ENCODE results near the gene FYCO1. TPM values are rescaled to one million over a fixed set of nuclear protein-coding genes. Genes with fewer than 3 reads are reported as not detected.

The FYCO1 gene
- total RNA-seq, 2 experiments from 2014 or later = 14.1 to 14.5 TPM

DNA sequence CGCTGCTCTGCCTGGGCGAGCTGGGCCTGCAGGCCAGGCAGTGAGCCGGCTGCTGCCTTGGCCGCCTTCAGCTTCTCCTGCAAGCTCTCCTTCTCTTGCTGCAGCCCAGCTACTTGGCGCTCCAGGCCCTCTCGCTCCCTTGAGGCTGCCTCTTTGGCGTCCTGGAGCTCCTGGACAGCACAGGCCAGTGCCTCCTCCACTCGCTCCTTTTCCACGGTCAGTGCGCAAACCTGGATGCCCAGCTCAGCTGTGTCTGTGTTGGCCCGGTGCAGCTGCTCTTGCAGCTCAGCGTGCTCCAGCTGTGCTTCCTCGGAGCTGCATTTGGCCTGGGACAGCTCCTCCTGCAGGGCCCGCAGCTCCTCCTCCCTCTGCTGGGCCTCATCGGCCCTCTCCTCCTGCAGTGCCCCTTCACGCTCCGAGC, 29.2 kb downstream of the FYCO1 start:
- H3K9me3 Mint-ChIP-seq = no peaks in the 10 kb centered on the region
- TF ChIP-seq, protein P1, sequence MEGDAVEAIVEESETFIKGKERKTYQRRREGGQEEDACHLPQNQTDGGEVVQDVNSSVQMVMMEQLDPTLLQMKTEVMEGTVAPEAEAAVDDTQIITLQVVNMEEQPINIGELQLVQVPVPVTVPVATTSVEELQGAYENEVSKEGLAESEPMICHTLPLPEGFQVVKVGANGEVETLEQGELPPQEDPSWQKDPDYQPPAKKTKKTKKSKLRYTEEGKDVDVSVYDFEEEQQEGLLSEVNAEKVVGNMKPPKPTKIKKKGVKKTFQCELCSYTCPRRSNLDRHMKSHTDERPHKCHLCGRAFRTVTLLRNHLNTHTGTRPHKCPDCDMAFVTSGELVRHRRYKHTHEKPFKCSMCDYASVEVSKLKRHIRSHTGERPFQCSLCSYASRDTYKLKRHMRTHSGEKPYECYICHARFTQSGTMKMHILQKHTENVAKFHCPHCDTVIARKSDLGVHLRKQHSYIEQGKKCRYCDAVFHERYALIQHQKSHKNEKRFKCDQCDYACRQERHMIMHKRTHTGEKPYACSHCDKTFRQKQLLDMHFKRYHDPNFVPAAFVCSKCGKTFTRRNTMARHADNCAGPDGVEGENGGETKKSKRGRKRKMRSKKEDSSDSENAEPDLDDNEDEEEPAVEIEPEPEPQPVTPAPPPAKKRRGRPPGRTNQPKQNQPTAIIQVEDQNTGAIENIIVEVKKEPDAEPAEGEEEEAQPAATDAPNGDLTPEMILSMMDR (IDR thresholded peaks at IDR 0.05) = no peak
- no peak overlapping the region for H3K4me3 Mint-ChIP-seq
- H3K36me3 Mint-ChIP-seq (ENCODE audit: low read depth) = peaks cover 86% of the 10 kb centered on the region
- DNase-seq (no peak), ATAC-seq (no peak)
- no peak overlapping the region for H3K27ac Mint-ChIP-seq
- no peaks in the 10 kb centered on the region for H3K27me3 Mint-ChIP-seq
- intact Hi-C loops (cut with micrococcal nuclease) = no loop called here
- ChIA-PET POLR2A (interaction anchor here (0.8 to 5.2 kb wide), 9 partner anchors 11 to 28 kb away, joined by 3 to 38 read pairs (median 7); no protein-coding TSS in a partner anchor), CTCF (interaction anchor here (1.4 to 14.2 kb wide), 7 partner anchors 9 to 111 kb away, joined by 3 to 136 read pairs (median 10); no protein-coding TSS in a partner anchor)
- H3K4me1 Mint-ChIP-seq (ENCODE audit: low read depth) = peaks cover 69% of the 10 kb centered on the region

- H3K27ac Mint-ChIP-seq = peak overlapping the region; percentile 82
- H3K9me3 Mint-ChIP-seq = no peaks in the 10 kb centered on the region
- ATAC-seq (peak; percentile 28), DNase-seq (peak; percentile 48)
- POLR2A ChIA-PET = interaction anchor here (0.8 to 5.2 kb wide), 9 partner anchors 9 to 29 kb away, joined by 3 to 38 read pairs (median 7); no protein-coding TSS in a partner anchor
- TF ChIP-seq, protein P1 (IDR thresholded peaks at IDR 0.05) = no peak
- CTCF ChIA-PET = interaction anchor here (0.8 to 14.2 kb wide), 10 partner anchors 10 to 112 kb away, joined by 3 to 136 read pairs (median 6); no protein-coding TSS in a partner anchor
- intact Hi-C loops (cut with micrococcal nuclease) = no loop called here
- H3K36me3 Mint-ChIP-seq (ENCODE audit: low read depth) = peaks cover 87% of the 10 kb centered on the region
- H3K4me3 Mint-ChIP-seq = peak overlapping the region; percentile 29
- no peaks in the 10 kb centered on the region for H3K27me3 Mint-ChIP-seq
- peaks cover 71% of the 10 kb centered on the region for H3K4me1 Mint-ChIP-seq (ENCODE audit: low read depth)
These were observed 30.0 kb downstream of the FYCO1 start for GRCh38 chr3:45965653-45966052.

DNA sequence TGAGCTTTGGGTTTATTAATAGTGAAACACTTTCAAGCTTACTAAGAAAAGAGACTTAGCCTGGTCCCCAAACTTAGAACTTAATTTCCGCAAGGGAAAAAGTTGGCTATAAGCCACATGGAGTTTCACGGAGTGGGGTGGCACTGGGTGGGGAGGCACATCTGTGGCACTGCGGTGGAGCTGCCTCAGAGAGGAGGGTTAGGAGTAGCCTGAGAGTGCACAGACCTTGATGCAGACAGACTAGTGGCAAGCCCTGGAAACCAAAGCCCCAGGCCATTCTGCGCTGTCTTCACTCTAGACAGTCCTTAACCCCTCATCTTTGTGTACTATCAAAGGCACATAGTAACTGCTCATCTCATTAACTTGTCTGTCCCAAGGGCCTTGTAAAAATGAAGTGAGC, 30.4 kb downstream of the FYCO1 start:
- Mint-ChIP-seq H3K9me3 (no peaks in the 10 kb centered on the region), H3K27ac (peak overlapping the region; percentile 82), H3K27me3 (no peaks in the 10 kb centered on the region), H3K36me3 (ENCODE audit: low read depth) (peaks cover 89% of the 10 kb centered on the region), H3K4me1 (ENCODE audit: low read depth) (peaks cover 71% of the 10 kb centered on the region), H3K4me3 (peak overlapping the region; percentile 29)
- intact Hi-C loops (cut with micrococcal nuclease) = no loop called here
- CTCF ChIA-PET = interaction anchor here (0.7 to 14.2 kb wide), 10 partner anchors 10 to 112 kb away, joined by 3 to 136 read pairs (median 4); no protein-coding TSS in a partner anchor
- ATAC-seq (peak; percentile 25), DNase-seq (peak; percentile 33)
- POLR2A ChIA-PET = interaction anchor here (1.0 to 5.2 kb wide), 8 partner anchors 9 to 30 kb away, joined by 3 to 38 read pairs (median 4); partner anchors contain the start of gene CXCR6
- TF ChIP-seq, protein P1 (IDR thresholded peaks at IDR 0.05) = no peak

- Mint-ChIP-seq H3K36me3 (ENCODE audit: low read depth) (peaks cover 91% of the 10 kb centered on the region), H3K9me3 (no peaks in the 10 kb centered on the region), H3K27ac (peak overlapping the region; percentile 82), H3K4me1 (ENCODE audit: low read depth) (peaks cover 65% of the 10 kb centered on the region), H3K4me3 (no peak overlapping the region), H3K27me3 (no peaks in the 10 kb centered on the region)
- intact Hi-C loops (cut with micrococcal nuclease) = no loop called here
- ATAC-seq = peak; percentile 88
- CTCF ChIA-PET = interaction anchor here (1.5 to 14.2 kb wide), 4 partner anchors 11 to 113 kb away, joined by 4 to 136 read pairs (median 30); no protein-coding TSS in a partner anchor
- POLR2A ChIA-PET = interaction anchor here (0.7 to 5.2 kb wide), 10 partner anchors 9 to 31 kb away, joined by 3 to 38 read pairs (median 6); partner anchors contain the start of gene CXCR6
- peak; percentile 84 for DNase-seq
- TF ChIP-seq, protein P1 (IDR thresholded peaks at IDR 0.05) = no peak
These were observed 31.5 kb downstream of the FYCO1 start for GRCh38 chr3:45964139-45964538.

- H3K27ac Mint-ChIP-seq = peak overlapping the region; percentile 13
- ATAC-seq = peak; percentile 52
- ChIA-PET CTCF (interaction anchor here (0.7 to 14.2 kb wide), 16 partner anchors 10 to 417 kb away, joined by 3 to 136 read pairs (median 4); partner anchors contain the start of genes CXCR6 and FYCO1), POLR2A (interaction anchor here (0.7 to 5.0 kb wide), 7 partner anchors 9 to 53 kb away, joined by 3 to 17 read pairs (median 6); partner anchors contain the start of genes CXCR6 and FYCO1)
- no peak overlapping the region for H3K4me3 Mint-ChIP-seq
- no peaks in the 10 kb centered on the region for H3K27me3 Mint-ChIP-seq
- peaks cover 90% of the 10 kb centered on the region for H3K36me3 Mint-ChIP-seq (ENCODE audit: low read depth)
- H3K9me3 Mint-ChIP-seq = no peaks in the 10 kb centered on the region
- peak; percentile 76 for DNase-seq
- intact Hi-C loops (cut with micrococcal nuclease) = loop anchor here (2.0 kb wide), 1 partner anchor 15 kb away; no protein-coding TSS in a partner anchor
- H3K4me1 Mint-ChIP-seq (ENCODE audit: low read depth) = peaks cover 57% of the 10 kb centered on the region
- TF ChIP-seq, protein P1 (IDR thresholded peaks at IDR 0.05) = no peak
These were observed 33.6 kb downstream of the FYCO1 start for GRCh38 chr3:45962033-45962432.

Measured in activated CD8-positive, alpha-beta T cell treated with anti-CD3 and anti-CD28 coated beads for 36 hours (primary cell).